ENCODE data around the gene GHRH. TPM values are rescaled to one million over a fixed set of nuclear protein-coding genes. Genes with fewer than 3 reads are reported as not detected.

Gene GHRH
- total and polyA plus RNA-seq, 2 of the 4 experiments (the other 2 are of a cell fraction), result not detected

GRCh38 chr20:37253087-37253486, 8.5 kb downstream of the GHRH start:
- no peak overlapping the region for H3K4ac ChIP-seq (ENCODE audit: low read depth, low read length)
- in situ Hi-C loops (cut with MboI; ENCODE audit: low sequenced_read_pairs) (loop anchor here (25.0 kb wide), 1 partner anchor 1134 kb away; no protein-coding TSS in a partner anchor), dilution Hi-C loops (cut with HindIII; ENCODE audit: low sequenced_read_pairs, unreplicated experiment) (no loop called here), intact Hi-C loops (cut with micrococcal nuclease) (no loop called here)
- no peak overlapping the region for H2BK15ac ChIP-seq (ENCODE audit: low read depth, low read length)
- H3K27ac ChIP-seq (ENCODE audit: insufficient read depth, low read length), result no peak overlapping the region
- peaks cover 6% of the 10 kb centered on the region for H3K9me3 ChIP-seq (ENCODE audit: control insufficient read depth, insufficient read depth, low read length)
- H3K23ac ChIP-seq (ENCODE audit: low read depth, low read length), result no peak overlapping the region
- H2AK9ac ChIP-seq (replicated peaks; ENCODE audit: low read depth, low read length, poor library complexity), result no peak overlapping the region
- H2BK5ac ChIP-seq (ENCODE audit: low read depth, low read length, poor library complexity, severe bottlenecking), result no peak overlapping the region
- WGBS, 2 experiments (ENCODE audit: extremely low coverage in 2 of 2, insufficient read length in 1 of 2), result 100% methylated on average over 2 of the region's 12 CpGs; no CpG with 5 or more reads in 1 of the 2 experiments
- H3K27me3 ChIP-seq (ENCODE audit: control insufficient read depth, insufficient read depth, low read length), result peaks cover 19% of the 10 kb centered on the region
- H3K36me3 ChIP-seq (ENCODE audit: control insufficient read depth, insufficient read depth, low read length), result no peaks in the 10 kb centered on the region
- H3K14ac ChIP-seq (replicated peaks; ENCODE audit: low read depth, low read length), result no peak overlapping the region; the same call in 1 of the 2 replicates
- H3K9ac ChIP-seq (ENCODE audit: low read depth, low read length), result no peak overlapping the region
- no peak overlapping the region for H2AK5ac ChIP-seq (ENCODE audit: low read depth, low read length)
- H4K5ac ChIP-seq (ENCODE audit: low read depth, low read length), result no peak overlapping the region
- H3K4me2 ChIP-seq (ENCODE audit: low read depth, low read length), result no peak overlapping the region
- TF ChIP-seq CTCF (conservative IDR thresholded peaks at IDR 0.05; ENCODE audit: low read depth, low read length) (no peak), MAZ (IDR thresholded peaks at IDR 0.05; ENCODE audit: borderline replicate concordance, low read depth, low read length) (no peak), SMC3 (IDR thresholded peaks at IDR 0.05; ENCODE audit: low read depth, low read length) (no peak), BHLHE40 (IDR thresholded peaks at IDR 0.05; ENCODE audit: low read depth, low read length) (no peak), NFE2L2 (IDR thresholded peaks at IDR 0.05; ENCODE audit: low read depth, low read length) (no peak), RAD21 (IDR thresholded peaks at IDR 0.05; ENCODE audit: low read length) (no peak), CHD1 (IDR thresholded peaks at IDR 0.05; ENCODE audit: low read depth, low read length) (no peak), RCOR1 (IDR thresholded peaks at IDR 0.05; ENCODE audit: insufficient replicate concordance, low read length) (no peak), FOS (IDR thresholded peaks at IDR 0.05; ENCODE audit: low read depth, low read length) (no peak), RFX5 (IDR thresholded peaks at IDR 0.05; ENCODE audit: low read depth, low read length) (no peak), CEBPB (IDR thresholded peaks at IDR 0.05; ENCODE audit: low read depth, low read length) (no peak), MAFK (IDR thresholded peaks at IDR 0.05; ENCODE audit: low read depth, low read length) (no peak)
- CTCF ChIA-PET, result interaction anchor here (0.6 kb wide), 1 partner anchor 22 kb away, joined by 3 read pairs; no protein-coding TSS in a partner anchor
- no peak overlapping the region for H2AFZ ChIP-seq (replicated peaks; ENCODE audit: low read length, poor library complexity)
- no peak overlapping the region for H3K18ac ChIP-seq (ENCODE audit: low read depth, low read length)
- DNase-seq, result no peak
- no peak overlapping the region for H3K4me3 ChIP-seq (ENCODE audit: insufficient read depth, low read depth, low read length)
- H4K91ac ChIP-seq (ENCODE audit: insufficient read depth, low read depth, low read length), result no peak overlapping the region
- no peak overlapping the region for H3K56ac ChIP-seq (ENCODE audit: extremely low read depth, insufficient read depth, low read length)
- H3K9me1 ChIP-seq (ENCODE audit: insufficient read depth, low read length), result no peaks in the 10 kb centered on the region
- BruUV-seq (replicated peaks), result no TSS peak
- H4K8ac ChIP-seq (ENCODE audit: low read depth in 2 of 2, low read length in 2 of 2), result no peak overlapping the region
- no peak overlapping the region for H2BK20ac ChIP-seq (ENCODE audit: low read depth, low read length)
- H4K20me1 ChIP-seq (ENCODE audit: insufficient read depth, low read length), result no peaks in the 10 kb centered on the region
- no peak for ATAC-seq (ENCODE audit: low read depth)
- H3K79me1 ChIP-seq (ENCODE audit: low read depth in 1 of 2, low read length in 2 of 2), result no peaks in the 10 kb centered on the region
- no peaks in the 10 kb centered on the region for H3K4me1 ChIP-seq (ENCODE audit: control insufficient read depth, insufficient read depth, low read length)
- POLR2A ChIA-PET (ENCODE audit: unreplicated experiment), result no interaction called here
- no peak overlapping the region for H2BK120ac ChIP-seq (ENCODE audit: low read depth, low read length)

Measured in IMR-90 (cell line).